GM21737 (cell line): ENCODE results near the gene APAF1.
"Not testable (repeated sequence)": the region's sequence is repeated elsewhere in the genome, so short reads cannot be mapped to it uniquely, and the experiment has no call there.

ENCODE experiments used
- ATAC-seq: cut with Tn5 transposase; IDR thresholded peaks from one replicate; pipeline ENCODE4 v1.9.1; 2021; ENCODE audit warnings: mild to moderate bottlenecking, moderate library complexity; ENCODE audit not compliant: unreplicated experiment

The APAF1 gene

GRCh38 chr12:98754095-98754494 is 109.0 kb downstream of the APAF1 start:
- peak; percentile 99 for ATAC-seq

DNA sequence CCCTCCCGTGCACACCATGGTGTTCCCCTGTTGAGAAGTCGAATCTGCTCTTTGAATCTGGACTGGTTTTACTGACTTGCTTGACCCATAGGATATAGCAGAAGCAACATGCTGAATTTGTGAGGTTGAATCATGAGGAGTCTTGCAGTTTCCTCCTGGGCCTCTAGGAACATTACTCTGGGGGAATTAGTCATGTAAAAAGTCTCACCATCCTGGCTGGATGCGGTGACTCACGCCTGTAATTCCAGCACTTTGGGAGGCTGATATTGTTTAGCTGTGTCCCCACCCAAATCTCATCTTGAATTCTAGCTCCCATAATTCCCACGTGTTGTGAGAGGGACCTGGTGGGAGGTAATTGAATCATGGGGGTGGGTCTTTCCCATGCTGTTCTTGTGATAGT is 110.8 kb downstream of the APAF1 start:
- not testable (repeated sequence) for ATAC-seq

- no peak for ATAC-seq
These were observed 112.4 kb downstream of the APAF1 start for GRCh38 chr12:98757455-98757854.

DNA sequence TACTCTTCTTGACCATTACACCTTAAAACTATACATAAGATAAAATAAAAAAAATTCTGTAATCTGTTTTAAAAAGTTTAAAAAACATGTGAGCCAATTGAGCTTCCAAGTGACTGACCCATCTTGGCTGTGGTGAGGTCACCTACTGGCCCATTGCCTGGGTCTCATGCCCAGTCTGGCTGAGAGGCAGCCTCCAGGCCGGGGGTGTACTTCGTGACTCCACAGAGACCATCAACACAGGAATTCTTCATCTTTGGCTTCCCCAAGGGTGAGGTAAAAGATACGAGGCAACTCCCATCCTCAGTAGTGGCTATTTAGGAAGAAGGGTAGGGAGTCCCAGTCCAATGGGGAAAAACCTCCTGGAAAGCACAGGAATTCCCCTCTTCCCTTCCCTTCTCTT is 113.2 kb downstream of the APAF1 start:
- ATAC-seq, result no peak

GRCh38 chr12:98763656-98764055 is 118.6 kb downstream of the APAF1 start:
- ATAC-seq, result no peak

DNA sequence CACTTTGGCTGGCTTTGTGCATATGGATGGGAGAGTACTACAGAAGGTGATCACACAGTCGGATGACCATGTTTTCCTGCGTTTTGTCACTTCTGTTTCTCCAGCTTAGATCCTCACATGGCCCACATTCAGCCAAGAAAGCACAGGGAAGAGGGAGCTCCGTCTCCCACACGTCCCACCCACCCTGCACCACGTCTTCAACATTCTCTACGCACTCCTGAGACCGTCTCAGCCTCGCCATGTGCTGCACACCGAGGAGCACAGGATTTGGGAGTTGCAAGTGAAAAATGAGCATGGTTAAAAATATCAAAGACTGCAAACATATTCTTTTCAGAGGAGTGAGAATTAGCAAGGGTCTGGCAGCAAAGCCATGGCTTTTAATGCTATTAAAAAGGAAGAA is 122.2 kb downstream of the APAF1 start:
- ATAC-seq, result no peak

- no peak for ATAC-seq
These were observed 124.0 kb downstream of the APAF1 start for GRCh38 chr12:98769068-98769467.

DNA sequence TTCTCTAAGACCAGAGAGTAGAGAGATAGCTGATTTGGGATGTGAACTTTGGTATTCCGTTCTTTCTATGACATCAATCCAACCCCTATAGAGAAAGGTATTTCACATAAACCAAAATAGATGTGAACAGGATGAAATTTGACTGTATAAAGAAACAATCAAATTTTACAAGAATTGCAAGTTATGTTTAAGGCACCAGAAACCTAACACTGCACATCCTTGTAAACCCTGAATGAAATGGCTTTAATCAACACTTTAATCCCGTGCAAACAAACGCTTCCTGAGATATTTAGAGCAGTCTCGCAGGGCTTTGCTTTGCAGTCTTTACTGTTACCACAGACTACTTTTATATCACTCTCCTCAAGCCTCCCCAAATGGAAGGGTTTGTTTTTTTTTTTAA is 125.1 kb downstream of the APAF1 start:
- no peak for ATAC-seq

GRCh38 chr12:98771811-98772752 is 127.0 kb downstream of the APAF1 start:
- ATAC-seq, result no peak

DNA sequence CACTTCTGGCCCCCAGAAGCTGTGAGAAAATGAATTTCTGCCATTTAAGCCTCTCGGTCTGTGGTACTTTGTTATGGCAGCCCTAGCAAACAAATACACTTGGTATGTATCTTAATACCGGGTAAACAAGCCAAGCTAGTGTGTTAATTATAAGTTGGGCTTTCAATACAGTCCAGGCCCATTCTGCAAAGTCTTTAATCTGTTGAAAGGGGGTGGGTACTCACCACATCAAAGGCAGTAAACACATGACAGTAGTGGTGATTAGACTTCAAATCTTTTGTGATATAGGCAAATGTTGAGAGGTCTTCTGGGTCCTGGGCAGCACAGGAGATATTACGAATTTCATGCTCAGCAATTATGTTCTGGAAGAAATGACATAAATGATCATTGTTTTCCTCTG is 127.7 kb downstream of the APAF1 start:
- no peak for ATAC-seq

- no peak for ATAC-seq
These were observed 135.2 kb downstream of the APAF1 start for GRCh38 chr12:98780261-98780660.

- no peak for ATAC-seq
These were observed 138.3 kb downstream of the APAF1 start for GRCh38 chr12:98783420-98783819.
